NT2/D1 (cell line): Measurements from ENCODE around the gene PPP1R9A.

Source experiments
- SUZ12 ChIP-seq: IDR thresholded peaks from 2 replicates; pipeline ENCODE4 v1.6.1; 2011; ENCODE audit not compliant: insufficient read length, insufficient read depth; ENCODE audit errors: extremely low read depth
- YY1 ChIP-seq: IDR thresholded peaks from 2 replicates; pipeline ENCODE4 v1.6.1; 2011; ENCODE audit not compliant: insufficient read length, insufficient read depth
- ZNF274 ChIP-seq: IDR thresholded peaks from 2 replicates; pipeline ENCODE4 v1.6.1; 2011; ENCODE audit warnings: mild to moderate bottlenecking, low read depth, low read length

GRCh38 chr7:94922457-94922856 is 15.1 kb downstream of the PPP1R9A start:
- TF ChIP-seq ZNF274 (no peak), SUZ12 (no peak), YY1 (no peak)
